Measurements from ENCODE around the gene SNX22.

The SNX22 gene

DNA sequence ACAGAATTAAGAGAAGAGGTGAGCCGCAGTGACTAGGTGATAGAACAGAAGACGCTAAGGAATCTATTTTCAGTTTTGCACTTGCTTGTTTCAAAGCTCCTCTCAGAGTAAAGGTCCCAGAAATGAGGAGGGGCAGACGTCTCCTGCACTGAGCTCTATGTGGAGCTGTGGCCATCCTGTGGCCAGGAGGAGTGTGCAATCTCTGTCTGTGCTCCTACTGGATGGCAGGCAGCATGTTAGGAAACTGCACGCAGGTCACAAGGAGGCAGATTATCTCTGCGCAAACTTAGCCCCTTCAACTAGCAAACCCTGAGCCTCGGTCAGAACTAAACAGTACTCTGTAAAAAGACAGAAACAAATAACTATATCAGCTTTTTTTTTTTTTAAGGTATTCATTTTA, 42.4 kb downstream of the SNX22 start:
- Histone ChIP-seq H3K27me3 (ENCODE audit: low read depth, low read length) (no peaks in the 10 kb centered on the region), H3K4me1 (ENCODE audit: low read length) (no peaks in the 10 kb centered on the region), H4K20me1 (ENCODE audit: insufficient read depth, low read length) (no peaks in the 10 kb centered on the region), H3K4me3 (ENCODE audit: low read length) (no peak overlapping the region), H3K79me2 (ENCODE audit: low read length) (no peaks in the 10 kb centered on the region), H3K9ac (ENCODE audit: low read length) (no peak overlapping the region), H2AFZ (ENCODE audit: low read depth, low read length) (no peak overlapping the region), H3K36me3 (replicated peaks; ENCODE audit: low read depth, low read length) (no peaks in the 10 kb centered on the region), H3K9me3 (ENCODE audit: insufficient read depth, low read length) (no peaks in the 10 kb centered on the region), H3K4me2 (ENCODE audit: low read length) (no peak overlapping the region), H3K27ac (ENCODE audit: low read length) (no peak overlapping the region)
- TF ChIP-seq, protein P1, sequence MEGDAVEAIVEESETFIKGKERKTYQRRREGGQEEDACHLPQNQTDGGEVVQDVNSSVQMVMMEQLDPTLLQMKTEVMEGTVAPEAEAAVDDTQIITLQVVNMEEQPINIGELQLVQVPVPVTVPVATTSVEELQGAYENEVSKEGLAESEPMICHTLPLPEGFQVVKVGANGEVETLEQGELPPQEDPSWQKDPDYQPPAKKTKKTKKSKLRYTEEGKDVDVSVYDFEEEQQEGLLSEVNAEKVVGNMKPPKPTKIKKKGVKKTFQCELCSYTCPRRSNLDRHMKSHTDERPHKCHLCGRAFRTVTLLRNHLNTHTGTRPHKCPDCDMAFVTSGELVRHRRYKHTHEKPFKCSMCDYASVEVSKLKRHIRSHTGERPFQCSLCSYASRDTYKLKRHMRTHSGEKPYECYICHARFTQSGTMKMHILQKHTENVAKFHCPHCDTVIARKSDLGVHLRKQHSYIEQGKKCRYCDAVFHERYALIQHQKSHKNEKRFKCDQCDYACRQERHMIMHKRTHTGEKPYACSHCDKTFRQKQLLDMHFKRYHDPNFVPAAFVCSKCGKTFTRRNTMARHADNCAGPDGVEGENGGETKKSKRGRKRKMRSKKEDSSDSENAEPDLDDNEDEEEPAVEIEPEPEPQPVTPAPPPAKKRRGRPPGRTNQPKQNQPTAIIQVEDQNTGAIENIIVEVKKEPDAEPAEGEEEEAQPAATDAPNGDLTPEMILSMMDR (IDR thresholded peaks at IDR 0.05; ENCODE audit: low read depth, low read length), result no peak
- TF ChIP-seq EZH2phosphoT487 (IDR thresholded peaks at IDR 0.05; ENCODE audit: low read depth), result no peak

- Histone ChIP-seq H3K4me1 (ENCODE audit: low read length) (no peaks in the 10 kb centered on the region), H3K27ac (ENCODE audit: low read length) (no peak overlapping the region), H3K9ac (ENCODE audit: low read length) (no peak overlapping the region), H4K20me1 (ENCODE audit: insufficient read depth, low read length) (no peaks in the 10 kb centered on the region), H3K4me3 (ENCODE audit: low read length) (no peak overlapping the region), H2AFZ (ENCODE audit: low read depth, low read length) (no peak overlapping the region), H3K4me2 (ENCODE audit: low read length) (no peak overlapping the region), H3K9me3 (ENCODE audit: insufficient read depth, low read length) (no peaks in the 10 kb centered on the region), H3K27me3 (ENCODE audit: low read depth, low read length) (no peaks in the 10 kb centered on the region), H3K36me3 (replicated peaks; ENCODE audit: low read depth, low read length) (peaks cover 5% of the 10 kb centered on the region), H3K79me2 (ENCODE audit: low read length) (no peaks in the 10 kb centered on the region)
- TF ChIP-seq EZH2phosphoT487 (IDR thresholded peaks at IDR 0.05; ENCODE audit: low read depth), result no peak
- TF ChIP-seq, protein P1 (IDR thresholded peaks at IDR 0.05; ENCODE audit: low read depth, low read length), result no peak
Measured at GRCh38 chr15:64197425-64197824, 45.9 kb downstream of the SNX22 start.

GRCh38 chr15:64205202-64205601, 53.7 kb downstream of the SNX22 start:
- Histone ChIP-seq H3K9me3 (ENCODE audit: insufficient read depth, low read length) (no peaks in the 10 kb centered on the region), H3K9ac (ENCODE audit: low read length) (no peak overlapping the region), H3K4me2 (ENCODE audit: low read length) (no peak overlapping the region), H3K27me3 (ENCODE audit: low read depth, low read length) (no peaks in the 10 kb centered on the region), H3K36me3 (replicated peaks; ENCODE audit: low read depth, low read length) (peaks cover 13% of the 10 kb centered on the region), H3K27ac (ENCODE audit: low read length) (no peak overlapping the region), H3K4me1 (ENCODE audit: low read length) (no peaks in the 10 kb centered on the region), H2AFZ (ENCODE audit: low read depth, low read length) (no peak overlapping the region), H4K20me1 (ENCODE audit: insufficient read depth, low read length) (no peaks in the 10 kb centered on the region; the same call in 1 of the 2 replicates), H3K79me2 (ENCODE audit: low read length) (no peaks in the 10 kb centered on the region), H3K4me3 (ENCODE audit: low read length) (no peak overlapping the region)
- TF ChIP-seq EZH2phosphoT487 (IDR thresholded peaks at IDR 0.05; ENCODE audit: low read depth), result no peak
- TF ChIP-seq, protein P1 (IDR thresholded peaks at IDR 0.05; ENCODE audit: low read depth, low read length), result no peak
